ENCODE data around the gene SPATA6. TPM values are rescaled to one million over a fixed set of nuclear protein-coding genes. Genes with fewer than 3 reads are reported as not detected.
"Not testable (repeated sequence)": the region's sequence is repeated elsewhere in the genome, so short reads cannot be mapped to it uniquely, and the experiment has no call there.

Gene SPATA6
- total and polyA plus RNA-seq, 2 experiments from 2014 or later: 7.4 to 7.6 TPM

- TF ChIP-seq CTCF (IDR thresholded peaks at IDR 0.05; ENCODE audit: low read depth, low read length): no peak
- no peak overlapping the region for H3K27ac ChIP-seq
- DNase-seq (ENCODE audit: low read depth in 1 of 2, low spot score in 1 of 2): no peak
- no peaks in the 10 kb centered on the region for H3K27me3 ChIP-seq
- no peak overlapping the region for H3K4me3 ChIP-seq
- no peaks in the 10 kb centered on the region for H3K36me3 ChIP-seq
- H3K9me3 ChIP-seq (ENCODE audit: low read depth): no peaks in the 10 kb centered on the region
- no peaks in the 10 kb centered on the region for H3K4me1 ChIP-seq (ENCODE audit: low read depth)
These were observed 169.4 kb downstream of the SPATA6 start for GRCh38 chr1:48302652-48303051.

DNA sequence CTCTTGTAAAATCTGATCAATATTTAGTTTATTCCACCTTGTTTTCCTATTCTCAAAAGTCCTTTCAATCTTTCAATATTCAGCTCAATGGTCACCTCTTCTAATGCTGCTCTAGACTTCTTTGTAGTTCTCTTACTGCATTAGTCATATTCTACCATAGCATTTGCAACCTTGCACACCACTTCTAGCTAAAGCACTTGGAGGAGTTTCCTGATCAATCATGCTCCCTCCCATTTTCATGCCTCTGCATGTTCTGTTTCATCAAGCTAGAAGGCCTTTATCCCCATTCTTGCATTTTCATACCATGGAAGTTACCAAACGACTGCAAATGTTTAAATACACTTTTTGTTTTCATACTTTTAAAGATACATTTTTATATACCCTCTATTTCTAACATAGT lies 177.3 kb downstream of the SPATA6 start:
- no peak for DNase-seq (ENCODE audit: low read depth in 1 of 2, low spot score in 1 of 2)
- Histone ChIP-seq H3K36me3 (no peaks in the 10 kb centered on the region), H3K27me3 (no peaks in the 10 kb centered on the region), H3K27ac (no peak overlapping the region), H3K4me1 (ENCODE audit: low read depth) (no peaks in the 10 kb centered on the region), H3K9me3 (ENCODE audit: low read depth) (no peaks in the 10 kb centered on the region), H3K4me3 (no peak overlapping the region)
- no peak for TF ChIP-seq CTCF (IDR thresholded peaks at IDR 0.05; ENCODE audit: low read depth, low read length)

GRCh38 chr1:48294094-48294493 lies 177.9 kb downstream of the SPATA6 start:
- H3K4me3 ChIP-seq; H3K9me3 ChIP-seq (ENCODE audit: low read depth); H3K27me3 ChIP-seq; DNase-seq (ENCODE audit: low read depth in 1 of 2, low spot score in 1 of 2); H3K4me1 ChIP-seq (ENCODE audit: low read depth); H3K36me3 ChIP-seq; H3K27ac ChIP-seq: not testable (repeated sequence)

- Histone ChIP-seq H3K4me3 (no peak overlapping the region), H3K27me3 (no peaks in the 10 kb centered on the region), H3K9me3 (ENCODE audit: low read depth) (no peaks in the 10 kb centered on the region), H3K4me1 (ENCODE audit: low read depth) (no peaks in the 10 kb centered on the region), H3K27ac (no peak overlapping the region), H3K36me3 (no peaks in the 10 kb centered on the region)
- no peak for DNase-seq (ENCODE audit: low read depth in 1 of 2, low spot score in 1 of 2)
- TF ChIP-seq CTCF (IDR thresholded peaks at IDR 0.05; ENCODE audit: low read depth, low read length): no peak
These were observed 179.3 kb downstream of the SPATA6 start for GRCh38 chr1:48292706-48293105.

DNA sequence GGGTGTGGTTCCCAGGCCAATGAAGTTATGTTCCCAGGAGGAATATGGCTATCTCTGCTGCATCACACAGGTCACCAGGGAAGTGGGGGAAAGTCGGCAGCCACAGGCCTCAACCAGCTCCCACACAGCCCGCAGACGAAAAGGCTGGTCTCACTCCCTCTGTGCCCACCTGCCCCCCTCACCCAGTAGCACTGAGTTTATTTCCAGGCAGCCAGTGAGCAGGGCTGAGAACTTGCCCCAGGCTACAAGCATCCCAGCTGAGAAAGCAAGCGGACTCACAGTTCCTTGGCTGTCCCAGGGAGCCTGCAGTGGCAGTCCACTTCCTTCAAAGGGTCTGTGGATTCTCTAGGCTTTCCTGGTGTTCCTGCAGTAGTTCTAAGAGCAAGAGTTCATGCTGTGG lies 180.6 kb downstream of the SPATA6 start:
- DNase-seq (ENCODE audit: low read depth in 1 of 2, low spot score in 1 of 2): no peak
- Histone ChIP-seq H3K27ac (no peak overlapping the region), H3K36me3 (no peaks in the 10 kb centered on the region), H3K27me3 (no peaks in the 10 kb centered on the region), H3K4me3 (no peak overlapping the region), H3K4me1 (ENCODE audit: low read depth) (no peaks in the 10 kb centered on the region), H3K9me3 (ENCODE audit: low read depth) (no peaks in the 10 kb centered on the region)
- TF ChIP-seq CTCF (IDR thresholded peaks at IDR 0.05; ENCODE audit: low read depth, low read length): no peak

GRCh38 chr1:48285525-48285924 lies 186.5 kb downstream of the SPATA6 start:
- H3K4me1 ChIP-seq (ENCODE audit: low read depth): no peaks in the 10 kb centered on the region
- no peak overlapping the region for H3K27ac ChIP-seq
- DNase-seq (ENCODE audit: low read depth in 1 of 2, low spot score in 1 of 2): no peak
- no peaks in the 10 kb centered on the region for H3K27me3 ChIP-seq
- no peak for TF ChIP-seq CTCF (IDR thresholded peaks at IDR 0.05; ENCODE audit: low read depth, low read length)
- no peaks in the 10 kb centered on the region for H3K9me3 ChIP-seq (ENCODE audit: low read depth)
- H3K4me3 ChIP-seq: no peak overlapping the region
- no peaks in the 10 kb centered on the region for H3K36me3 ChIP-seq

DNA sequence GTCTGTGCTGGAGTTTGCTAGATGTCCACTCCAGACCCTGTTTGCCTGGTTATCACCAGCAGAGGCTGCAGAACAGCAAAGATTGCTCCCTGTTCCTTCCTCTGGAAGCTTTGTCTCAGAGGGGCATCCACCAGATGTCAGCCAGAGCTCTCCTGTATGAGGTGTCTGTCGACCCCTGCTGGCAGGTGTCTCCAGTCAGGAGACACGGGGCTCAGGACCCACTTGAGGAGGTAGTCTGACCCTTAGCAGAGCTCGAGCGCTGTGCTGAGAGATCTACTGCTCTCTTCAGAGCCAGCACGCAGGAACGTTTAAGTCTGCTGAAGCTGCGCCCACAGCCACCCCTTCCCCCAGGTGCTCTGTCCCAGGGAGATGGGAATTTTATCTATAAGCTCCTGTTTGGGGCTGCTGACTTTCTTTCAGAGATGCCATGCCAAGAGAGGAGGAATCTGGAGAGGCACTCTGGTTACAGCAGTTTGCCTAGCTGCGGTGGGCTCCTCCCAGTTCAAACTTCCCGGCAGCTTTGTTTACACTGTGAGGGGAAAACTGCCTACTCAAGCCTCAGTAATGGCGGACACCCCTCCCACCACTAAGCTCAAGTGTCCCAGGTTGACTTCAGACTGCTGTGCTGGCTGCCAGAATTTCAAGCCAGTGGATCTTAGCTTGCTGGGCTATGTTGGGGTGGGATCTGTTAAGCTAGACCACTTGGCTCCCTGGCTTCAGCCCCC lies 187.1 kb downstream of the SPATA6 start:
- not testable (repeated sequence) for DNase-seq (ENCODE audit: low read depth in 1 of 2, low spot score in 1 of 2); H3K36me3 ChIP-seq; H3K4me1 ChIP-seq (ENCODE audit: low read depth); H3K4me3 ChIP-seq; H3K27me3 ChIP-seq; H3K9me3 ChIP-seq (ENCODE audit: low read depth); H3K27ac ChIP-seq

DNA sequence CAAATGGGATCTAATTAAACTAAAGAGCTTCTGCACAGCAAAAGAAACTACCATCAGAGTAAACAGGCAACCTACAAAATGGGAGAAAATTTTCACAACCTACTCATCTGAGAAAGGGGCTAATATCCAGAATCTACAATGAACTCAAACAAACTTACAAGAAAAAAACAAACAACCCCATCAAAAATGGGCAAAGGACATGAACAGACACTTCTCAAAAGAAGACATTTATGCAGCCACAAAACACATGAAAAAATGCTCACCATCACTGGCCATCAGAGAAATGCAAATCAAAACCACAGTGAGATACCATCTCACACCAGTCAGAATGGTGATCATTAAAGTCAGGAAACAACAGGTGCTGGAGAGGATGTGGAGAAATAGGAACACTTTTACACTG lies 189.7 kb downstream of the SPATA6 start:
- not testable (repeated sequence) for H3K4me1 ChIP-seq (ENCODE audit: low read depth); H3K27ac ChIP-seq; H3K36me3 ChIP-seq; DNase-seq (ENCODE audit: low read depth in 1 of 2, low spot score in 1 of 2); H3K4me3 ChIP-seq; H3K27me3 ChIP-seq; H3K9me3 ChIP-seq (ENCODE audit: low read depth)

DNA sequence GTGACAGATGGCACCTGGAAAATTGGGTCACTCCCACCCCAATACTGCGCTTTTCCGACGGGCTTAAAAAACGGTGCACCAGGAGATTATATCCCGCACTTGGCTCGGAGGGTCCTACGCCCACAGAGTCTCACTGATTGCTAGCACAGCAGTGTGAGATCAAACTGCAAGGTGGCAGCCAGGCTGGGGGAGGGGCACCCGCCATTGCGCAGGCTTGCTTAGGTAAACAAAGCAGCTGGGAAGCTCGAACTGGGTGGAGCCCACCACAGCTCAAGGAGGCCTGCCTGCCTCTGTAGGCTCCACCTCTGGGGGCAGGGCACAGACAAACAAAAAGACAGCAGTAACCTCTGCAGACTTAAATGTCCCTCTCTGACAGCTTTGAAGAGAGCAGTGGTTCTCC lies 194.6 kb downstream of the SPATA6 start:
- H3K9me3 ChIP-seq (ENCODE audit: low read depth); H3K36me3 ChIP-seq: not testable (repeated sequence)

More for the DNA sequence above, 194.6 kb downstream of the SPATA6 start:
- not testable (repeated sequence) for H3K4me1 ChIP-seq (ENCODE audit: low read depth); H3K4me3 ChIP-seq; H3K27me3 ChIP-seq; DNase-seq (ENCODE audit: low read depth in 1 of 2, low spot score in 1 of 2); H3K27ac ChIP-seq

Measured in cardiac muscle cell (in vitro differentiated cells and primary cell).